Activated CD4-positive, alpha-beta T cell treated with anti-CD3 and anti-CD28 coated beads, Interleukin-2, Interleukin-6, amounts not matched to agents 100 ng/mL and 50 ng/mL, durations not matched to agents 16 hours and 8 hours (primary cell): ENCODE data around the gene RRN3.
"Not testable (repeated sequence)": the region's sequence is repeated elsewhere in the genome, so short reads cannot be mapped to it uniquely, and the experiment has no call there.

Source experiments
- DNase-seq: peaks from one replicate; pipeline ENCODE4 v3.0.0-alpha.2; 2020

Gene RRN3

GRCh38 chr16:15093955-15094827, at the start of gene RRN3:
Gene RRN3, minus strand, starts transcription at chr16:15094272. Its CDS starts 39 bp downstream, at chr16:15094233.
- DNase-seq: peak; percentile 96

GRCh38 chr16:15143601-15144091, 49.6 kb upstream of the RRN3 start:
- not testable (repeated sequence) for DNase-seq

- not testable (repeated sequence) for DNase-seq
Measured at GRCh38 chr16:15142891-15143600, 49.0 kb upstream of the RRN3 start.

- DNase-seq: not testable (repeated sequence)
Measured at GRCh38 chr16:15142107-15142890, 48.2 kb upstream of the RRN3 start.

GRCh38 chr16:15141586-15141985, 47.5 kb upstream of the RRN3 start:
- no peak for DNase-seq

GRCh38 chr16:15140444-15141365, 46.6 kb upstream of the RRN3 start:
- DNase-seq: not testable (repeated sequence)

GRCh38 chr16:15137514-15137913, 43.4 kb upstream of the RRN3 start:
- DNase-seq: not testable (repeated sequence)

GRCh38 chr16:15135483-15136360, 41.6 kb upstream of the RRN3 start:
- not testable (repeated sequence) for DNase-seq

- DNase-seq: not testable (repeated sequence)
Measured at GRCh38 chr16:15134752-15135482, 40.8 kb upstream of the RRN3 start.

GRCh38 chr16:15133554-15133953, 39.5 kb upstream of the RRN3 start:
- DNase-seq: not testable (repeated sequence)

- not testable (repeated sequence) for DNase-seq
Measured at GRCh38 chr16:15132719-15133428, 38.8 kb upstream of the RRN3 start.

- not testable (repeated sequence) for DNase-seq
Measured at GRCh38 chr16:15130943-15131700, 37.0 kb upstream of the RRN3 start.

- DNase-seq: not testable (repeated sequence)
Measured at GRCh38 chr16:15130256-15130932, 36.3 kb upstream of the RRN3 start.

- DNase-seq: not testable (repeated sequence)
Measured at GRCh38 chr16:15127641-15128425, 33.8 kb upstream of the RRN3 start.

- not testable (repeated sequence) for DNase-seq
Measured at GRCh38 chr16:15100372-15100987, 6.4 kb upstream of the RRN3 start.

- DNase-seq: not testable (repeated sequence)
Measured at GRCh38 chr16:15099366-15099909, 5.4 kb upstream of the RRN3 start.
